AG09309 (cell line): ENCODE data around the gene SLC25A1.

Experiments used
- DNase-seq: peaks from one replicate; pipeline ENCODE4 v3.0.0-alpha.2; 2010; ENCODE audit warnings: low read depth
- H3K4me3 ChIP-seq: 2 replicates; pipeline ENCODE4 v1.5.1; 2011; ENCODE audit warnings: mild to moderate bottlenecking, low read depth, low read length, moderate library complexity; ENCODE audit not compliant: control insufficient read depth
- TF ChIP-seq, protein P1 (sequence below): IDR thresholded peaks from 2 replicates; pipeline ENCODE4 v1.5.1; 2011; ENCODE audit warnings: mild to moderate bottlenecking, low read depth, low read length, inconsistent platforms; ENCODE audit not compliant: insufficient read depth, control insufficient read depth; ENCODE audit errors: missing control alignments

Gene SLC25A1

DNA sequence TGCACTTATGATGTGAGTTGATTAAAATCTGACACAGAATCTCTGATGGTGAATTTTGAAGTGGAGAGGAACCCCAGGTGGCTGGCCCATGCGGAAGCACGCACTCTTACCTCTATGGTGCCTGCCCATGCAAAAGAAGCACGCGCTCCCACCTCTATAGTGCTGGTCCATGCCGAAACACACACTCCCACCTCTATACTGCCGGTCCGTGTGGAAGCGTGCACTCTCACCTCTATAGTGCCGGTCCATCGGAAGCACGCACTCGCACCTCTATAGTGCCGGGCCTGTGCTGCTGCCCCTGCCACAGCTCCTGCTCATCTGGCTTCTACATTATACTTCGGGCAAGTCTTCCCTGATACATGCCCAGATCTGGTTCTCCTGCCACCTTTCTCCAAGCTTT lies 36.8 kb upstream of the SLC25A1 start:
- H3K4me3 ChIP-seq = no peak overlapping the region
- no peak for DNase-seq
- TF ChIP-seq, protein P1, sequence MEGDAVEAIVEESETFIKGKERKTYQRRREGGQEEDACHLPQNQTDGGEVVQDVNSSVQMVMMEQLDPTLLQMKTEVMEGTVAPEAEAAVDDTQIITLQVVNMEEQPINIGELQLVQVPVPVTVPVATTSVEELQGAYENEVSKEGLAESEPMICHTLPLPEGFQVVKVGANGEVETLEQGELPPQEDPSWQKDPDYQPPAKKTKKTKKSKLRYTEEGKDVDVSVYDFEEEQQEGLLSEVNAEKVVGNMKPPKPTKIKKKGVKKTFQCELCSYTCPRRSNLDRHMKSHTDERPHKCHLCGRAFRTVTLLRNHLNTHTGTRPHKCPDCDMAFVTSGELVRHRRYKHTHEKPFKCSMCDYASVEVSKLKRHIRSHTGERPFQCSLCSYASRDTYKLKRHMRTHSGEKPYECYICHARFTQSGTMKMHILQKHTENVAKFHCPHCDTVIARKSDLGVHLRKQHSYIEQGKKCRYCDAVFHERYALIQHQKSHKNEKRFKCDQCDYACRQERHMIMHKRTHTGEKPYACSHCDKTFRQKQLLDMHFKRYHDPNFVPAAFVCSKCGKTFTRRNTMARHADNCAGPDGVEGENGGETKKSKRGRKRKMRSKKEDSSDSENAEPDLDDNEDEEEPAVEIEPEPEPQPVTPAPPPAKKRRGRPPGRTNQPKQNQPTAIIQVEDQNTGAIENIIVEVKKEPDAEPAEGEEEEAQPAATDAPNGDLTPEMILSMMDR = no peak

DNA sequence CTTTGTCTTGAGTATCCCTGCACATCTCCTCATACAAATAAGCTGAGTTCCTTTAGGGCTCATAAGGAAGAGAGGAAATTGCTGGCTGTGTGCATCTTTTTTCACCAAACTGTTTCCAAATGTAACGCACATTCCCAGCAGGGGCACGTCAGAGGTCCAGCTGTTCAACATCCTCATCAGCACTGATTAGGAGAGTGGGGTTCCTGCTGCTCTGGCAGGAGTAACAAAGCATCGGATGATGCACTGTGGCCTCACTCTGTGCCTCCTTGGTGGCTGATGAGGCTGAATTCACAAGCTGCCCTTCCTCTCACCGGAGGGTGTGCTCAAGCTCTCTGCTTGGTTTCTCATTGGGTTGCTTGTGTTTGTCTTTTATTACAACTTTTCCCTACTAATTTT lies 35.5 kb upstream of the SLC25A1 start:
- TF ChIP-seq, protein P1 = no peak
- no peak overlapping the region for H3K4me3 ChIP-seq
- no peak for DNase-seq

DNA sequence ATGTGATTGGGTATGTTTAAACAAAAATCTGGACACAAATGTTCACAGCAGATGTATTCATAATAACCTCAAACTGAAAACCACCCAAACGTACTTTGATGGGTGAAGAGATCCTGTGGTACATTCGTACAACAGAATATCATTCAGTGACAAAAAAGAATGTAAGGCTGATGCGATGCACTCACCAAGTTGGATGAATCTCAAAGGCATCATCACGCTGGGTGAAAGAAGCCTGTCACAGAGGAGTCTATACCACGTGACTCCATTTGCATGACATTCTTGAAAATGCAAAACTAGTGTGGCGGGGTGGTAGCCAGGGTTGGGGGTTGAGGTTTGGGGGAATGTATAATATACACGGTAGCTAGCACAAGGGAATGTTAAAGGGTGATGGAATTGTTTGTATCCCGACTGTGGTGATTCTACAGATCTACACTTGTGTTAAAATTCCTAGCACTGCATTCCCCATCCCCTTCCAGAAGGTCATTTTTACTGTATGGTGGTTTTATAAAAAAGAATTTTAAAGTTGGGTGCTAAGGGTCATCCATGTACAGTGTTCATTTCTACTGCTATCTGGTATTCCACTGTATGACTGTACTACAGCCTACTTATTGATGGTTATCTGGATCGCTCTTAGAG lies 35.0 kb upstream of the SLC25A1 start:
- TF ChIP-seq, protein P1 = no peak
- no peak for DNase-seq
- no peak overlapping the region for H3K4me3 ChIP-seq

DNA sequence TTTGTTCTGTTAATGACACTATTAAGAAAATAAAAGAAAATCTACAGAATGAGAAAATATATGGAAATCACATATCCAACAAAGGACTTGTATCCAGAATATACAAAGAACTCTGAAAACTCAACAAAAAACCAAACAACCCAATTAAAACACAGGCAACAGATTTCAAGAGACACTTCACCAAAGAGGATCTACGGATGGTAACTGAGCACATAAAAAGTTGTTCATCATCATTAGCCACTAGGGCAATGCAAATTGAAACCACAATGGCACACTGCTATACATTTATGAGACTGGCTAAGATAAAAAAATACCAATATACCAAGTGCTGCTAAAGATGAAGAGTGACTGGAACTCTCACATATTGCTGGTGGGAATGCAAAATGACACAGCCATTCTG lies 34.5 kb upstream of the SLC25A1 start:
- TF ChIP-seq, protein P1 = no peak
- H3K4me3 ChIP-seq = no peak overlapping the region

DNA sequence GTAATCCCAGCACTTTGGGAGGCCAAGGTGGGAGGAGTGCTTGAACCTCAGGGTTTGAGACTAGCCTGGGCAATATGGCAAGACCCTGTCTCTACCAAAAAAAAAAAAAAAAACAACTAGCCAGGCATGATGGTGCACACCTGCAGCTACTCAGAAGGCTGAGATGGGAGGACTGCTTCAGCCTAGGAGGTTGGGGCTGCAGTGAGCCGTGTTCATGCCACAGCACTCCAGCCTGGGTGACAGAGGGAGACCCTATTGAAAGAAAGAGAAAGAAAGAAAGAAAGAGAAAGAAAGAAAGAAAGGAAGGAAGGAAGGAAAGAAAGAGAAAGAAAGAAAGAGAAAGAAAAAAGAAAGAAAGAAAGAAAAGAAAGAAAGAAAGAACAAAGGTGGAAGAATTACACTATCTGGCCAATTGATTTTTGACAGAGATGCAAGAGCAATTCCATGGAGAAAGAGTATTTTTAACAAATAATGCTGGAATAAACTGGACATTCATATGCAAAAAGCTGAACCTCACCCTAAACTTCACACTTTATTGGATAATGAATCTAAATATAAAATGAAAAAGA lies 33.9 kb upstream of the SLC25A1 start:
- DNase-seq = no peak
- TF ChIP-seq, protein P1 = no peak
- H3K4me3 ChIP-seq = no peak overlapping the region

More for the DNA sequence above, 34.5 kb upstream of the SLC25A1 start:
- no peak for DNase-seq

DNA sequence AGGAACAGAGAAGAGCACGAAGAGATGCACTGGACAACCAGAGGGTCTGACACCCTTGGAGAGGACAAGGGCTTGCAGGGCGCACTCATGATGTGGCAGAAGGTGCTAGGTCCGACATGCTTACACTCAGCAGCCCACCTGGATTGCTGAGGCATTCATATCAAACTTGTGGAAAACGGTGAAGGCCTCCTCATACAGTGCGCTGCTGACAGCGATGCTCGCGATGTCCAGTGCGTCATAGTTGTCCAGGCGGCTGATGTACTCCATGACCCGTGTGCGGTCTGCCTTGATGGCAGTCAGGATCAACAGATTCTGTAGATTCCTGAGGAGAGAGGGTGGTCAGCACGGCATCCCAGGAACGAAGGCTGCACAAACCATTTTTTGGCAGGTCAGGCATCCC lies 31.7 kb upstream of the SLC25A1 start:
- H3K4me3 ChIP-seq = no peak overlapping the region
- TF ChIP-seq, protein P1 = no peak
- no peak for DNase-seq

DNA sequence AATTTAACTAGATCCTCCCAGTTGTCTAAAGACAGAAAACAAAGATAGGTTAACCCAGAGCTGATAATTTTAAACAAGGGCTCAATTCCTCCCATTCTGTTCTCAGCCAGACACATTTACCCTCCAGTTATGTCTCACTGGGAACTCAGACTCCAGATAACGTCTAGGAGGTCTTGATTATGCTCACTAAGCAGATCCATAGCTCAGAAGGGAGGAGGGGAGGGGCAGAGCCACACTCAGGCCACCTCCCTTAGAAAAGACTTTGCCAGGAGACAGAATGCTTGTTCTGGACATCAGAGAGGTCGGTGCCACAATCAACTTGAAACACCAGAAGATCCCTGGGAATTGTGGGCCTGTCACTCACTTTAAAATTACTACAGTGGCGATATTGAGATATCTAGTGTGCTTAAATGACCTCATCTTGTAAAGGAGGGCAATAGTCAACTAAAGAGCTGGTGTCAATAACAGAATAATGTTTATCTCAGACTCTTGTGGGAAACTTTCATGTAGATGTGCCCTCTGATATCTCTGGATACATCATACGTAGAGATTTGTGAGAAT lies 29.8 kb upstream of the SLC25A1 start:
- DNase-seq = no peak
- H3K4me3 ChIP-seq = no peak overlapping the region
- TF ChIP-seq, protein P1 = no peak
